Peyer's patch (tissue), 4 donors: ENCODE measurements around the gene RNU11. TPM values are rescaled to one million over a fixed set of nuclear protein-coding genes. Genes with fewer than 3 reads are reported as not detected.

ENCODE experiments used
- DNase-seq, 3 donors: peaks; one replicate each; pipeline ENCODE4 v3.0.0-alpha.2; 2017 to 2019
- H3K27ac ChIP-seq, 4 donors: fragments of 200-600 bp; sonication (generic); one replicate each; pipeline ENCODE4 v1.5.1; 2016 to 2019
- H3K27me3 ChIP-seq, 2 donors: fragments of 200-600 bp; sonication (generic); one replicate each; pipeline ENCODE4 v1.5.1; 2019
- H3K36me3 ChIP-seq, 3 donors: fragments of 200-600 bp; sonication (generic); one replicate each; pipeline ENCODE4 v1.5.1; 2016 to 2019
- H3K4me1 ChIP-seq, 4 donors: fragments of 200-600 bp; sonication (generic); one replicate each; pipeline ENCODE4 v1.5.1; 2016 to 2019
- H3K4me3 ChIP-seq, 4 donors: fragments of 200-600 bp; sonication (generic); 1 replicate in 3 of 4; 2 replicates in 1 of 4; pipeline ENCODE4 v1.5.1; 2016 to 2019; ENCODE audit warnings: mild to moderate bottlenecking in 1 of 4
- H3K9me3 ChIP-seq, 4 donors: fragments of 200-600 bp; sonication (generic); one replicate each; pipeline ENCODE4 v1.5.1; 2016 to 2019; ENCODE audit warnings: mild to moderate bottlenecking in 1 of 4
- CTCF ChIP-seq, 6 experiments: fragments of 450-650 bp in 4 of 6; fragments of 200-600 bp in 2 of 6; sonication (generic) in 1 of 6; IDR thresholded peaks; one replicate each; pipeline ENCODE4 v1.5.1; 2017 to 2019; ENCODE audit warnings: antibody characterized with exemption in 6 of 6, mild to moderate bottlenecking in 3 of 6, moderate library complexity in 1 of 6
- POLR2A ChIP-seq, 2 donors: fragments of 450-650 bp; IDR thresholded peaks; one replicate each; pipeline ENCODE4 v1.5.1; 2017; ENCODE audit warnings: antibody characterized with exemption in 2 of 2, mild to moderate bottlenecking in 2 of 2, moderate library complexity in 2 of 2
- total RNA-seq, 4 donors: library from RNA; depleted of rRNA; stranded (reverse); fragments of >200 nt; gene quantifications; one replicate each; pipeline ENCODE4 v1.1.0, GENCODE V29; 2016

Gene RNU11
- total RNA-seq = not detected

GRCh38 chr1:28648474-28649198, at the start of gene RNU11:
Gene RNU11, plus strand, starts transcription at chr1:28648600.
- Histone ChIP-seq H3K27me3 (no peaks in the 10 kb centered on the region), H3K4me3 (peak within 1 kb of the TSS; percentile 27 to 66 (median 40)), H3K9me3 (no peaks in the 10 kb centered on the region), H3K4me1 (peaks cover 0 to 27% (median 6%) of the 10 kb centered on the region in 4 donors), H3K36me3 (no peaks in the 10 kb centered on the region), H3K27ac (peak within 1 kb of the TSS; percentile 80 to 96 (median 93))
- TF ChIP-seq CTCF (IDR thresholded peaks at IDR 0.05) (peak in 1 of 6 experiments; percentile 11), POLR2A (IDR thresholded peaks at IDR 0.05) (peak; percentile 100)
- DNase-seq = peak; percentile 83 to 97 (median 91)

DNA sequence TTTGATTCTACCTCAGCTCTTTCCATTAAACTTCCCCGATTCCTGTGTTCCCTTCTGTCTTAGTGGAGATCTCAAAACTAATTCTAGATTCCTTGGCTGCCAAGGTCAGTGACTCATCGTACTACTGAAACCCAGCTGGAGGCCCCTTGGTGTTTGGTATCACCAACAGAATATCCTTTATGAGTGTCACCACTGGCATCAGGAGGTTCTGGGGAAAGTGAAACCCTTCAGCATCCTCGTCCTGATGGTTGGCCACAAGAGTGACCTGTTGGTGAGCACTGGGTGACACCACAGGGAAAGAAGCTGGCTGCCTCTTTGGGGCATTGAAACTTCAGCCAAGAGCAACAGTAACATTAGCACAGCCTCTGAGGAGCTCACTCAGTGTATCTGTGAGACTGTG, 46.7 kb upstream of the RNU11 start:
- Histone ChIP-seq H3K4me1 (no peaks in the 10 kb centered on the region), H3K27me3 (no peaks in the 10 kb centered on the region), H3K9me3 (no peaks in the 10 kb centered on the region), H3K36me3 (peaks cover 0 to 46% (median 0%) of the 10 kb centered on the region in 3 donors), H3K4me3 (no peak overlapping the region), H3K27ac (no peak overlapping the region)
- TF ChIP-seq POLR2A (IDR thresholded peaks at IDR 0.05) = no peak
- no peak for DNase-seq

GRCh38 chr1:28602536-28603439, 45.6 kb upstream of the RNU11 start:
- no peaks in the 10 kb centered on the region for H3K27me3 ChIP-seq
- H3K9me3 ChIP-seq = no peaks in the 10 kb centered on the region
- H3K27ac ChIP-seq = no peak overlapping the region
- peaks cover 0 to 57% (median 0%) of the 10 kb centered on the region in 3 donors for H3K36me3 ChIP-seq
- DNase-seq = peak in 2 of 3 donors; percentile 29 to 77
- TF ChIP-seq CTCF (IDR thresholded peaks at IDR 0.05) (peak; percentile 25 to 84 (median 62)), POLR2A (IDR thresholded peaks at IDR 0.05) (no peak)
- no peaks in the 10 kb centered on the region for H3K4me1 ChIP-seq
- H3K4me3 ChIP-seq = no peak overlapping the region

DNA sequence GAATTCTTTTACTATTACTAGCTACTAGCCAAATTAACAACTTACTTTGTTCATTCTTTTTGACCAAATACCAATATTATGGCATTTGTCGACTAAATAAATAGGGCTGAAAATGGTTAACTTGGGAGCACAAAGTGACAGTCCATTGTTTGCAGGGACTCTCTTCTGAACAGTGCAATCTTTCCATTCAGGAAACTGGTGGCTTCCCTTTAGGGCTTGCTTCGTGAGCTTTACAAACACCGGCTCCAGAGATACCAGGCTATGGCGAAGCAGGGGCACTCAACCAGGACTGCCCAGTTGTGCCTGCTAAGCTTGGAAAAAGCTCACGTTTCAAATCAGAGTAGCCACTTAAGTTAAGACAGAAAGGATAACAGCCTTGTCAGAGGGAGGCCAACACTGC, 44.0 kb upstream of the RNU11 start:
- H3K36me3 ChIP-seq = peaks cover 0 to 71% (median 0%) of the 10 kb centered on the region in 3 donors
- H3K27me3 ChIP-seq = no peaks in the 10 kb centered on the region
- DNase-seq = no peak
- no peak overlapping the region for H3K4me3 ChIP-seq
- H3K9me3 ChIP-seq = no peaks in the 10 kb centered on the region
- H3K4me1 ChIP-seq = no peaks in the 10 kb centered on the region
- no peak overlapping the region for H3K27ac ChIP-seq
- no peak for TF ChIP-seq POLR2A (IDR thresholded peaks at IDR 0.05)
- no peak for TF ChIP-seq CTCF (IDR thresholded peaks at IDR 0.05)

DNA sequence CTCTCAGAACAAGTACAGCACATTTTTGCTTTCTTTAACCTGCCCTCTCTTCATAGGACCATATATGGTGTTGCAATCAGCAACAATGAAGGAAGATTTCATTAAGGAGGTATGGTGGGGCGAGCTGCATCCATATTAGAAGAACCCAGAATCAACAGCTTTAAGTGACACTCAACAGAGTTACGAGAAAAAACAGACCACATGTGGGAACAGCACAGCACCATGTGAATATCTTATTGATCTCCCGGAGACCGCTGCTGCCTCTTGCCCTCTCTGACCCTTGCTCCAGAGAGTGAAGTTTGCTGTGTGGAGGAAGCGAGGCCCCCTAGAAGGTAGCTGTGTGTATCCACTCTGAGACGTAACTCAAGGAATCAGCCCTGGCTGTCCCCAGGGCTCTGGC, 43.4 kb upstream of the RNU11 start:
- no peaks in the 10 kb centered on the region for H3K9me3 ChIP-seq
- peaks cover 0 to 76% (median 0%) of the 10 kb centered on the region in 3 donors for H3K36me3 ChIP-seq
- H3K27me3 ChIP-seq = no peaks in the 10 kb centered on the region
- TF ChIP-seq POLR2A (IDR thresholded peaks at IDR 0.05) = no peak
- TF ChIP-seq CTCF (IDR thresholded peaks at IDR 0.05) = no peak
- no peak overlapping the region for H3K4me3 ChIP-seq
- no peaks in the 10 kb centered on the region for H3K4me1 ChIP-seq
- H3K27ac ChIP-seq = no peak overlapping the region
- no peak for DNase-seq

GRCh38 chr1:28606771-28607170, 41.6 kb upstream of the RNU11 start:
- no peaks in the 10 kb centered on the region for H3K27me3 ChIP-seq
- no peaks in the 10 kb centered on the region for H3K9me3 ChIP-seq
- no peak overlapping the region for H3K4me3 ChIP-seq
- no peaks in the 10 kb centered on the region for H3K4me1 ChIP-seq
- peaks cover 0 to 94% (median 0%) of the 10 kb centered on the region in 3 donors for H3K36me3 ChIP-seq
- TF ChIP-seq CTCF (IDR thresholded peaks at IDR 0.05) = no peak
- DNase-seq = no peak
- no peak overlapping the region for H3K27ac ChIP-seq
